IPS-15b (cell line): ENCODE measurements around the gene WASHC4.

Experiments used
- H3K27me3 ChIP-seq: one replicate; pipeline ENCODE4 v1.6.1; 2013; ENCODE audit warnings: low read length; ENCODE audit not compliant: control insufficient read depth, insufficient read depth
- H3K36me3 ChIP-seq: one replicate; pipeline ENCODE4 v1.6.1; 2013; ENCODE audit warnings: low read length; ENCODE audit not compliant: control insufficient read depth, insufficient read depth
- H3K4me1 ChIP-seq: one replicate; pipeline ENCODE4 v1.6.1; 2013; ENCODE audit warnings: mild to moderate bottlenecking, low read length; ENCODE audit not compliant: control insufficient read depth, insufficient read depth
- H3K4me3 ChIP-seq: one replicate; pipeline ENCODE4 v1.5.1; 2013; ENCODE audit warnings: low read depth, low read length
- H3K9ac ChIP-seq: one replicate; pipeline ENCODE4 v1.6.1; 2013; ENCODE audit warnings: low read depth, mild to moderate bottlenecking, low read length
- H3K9me3 ChIP-seq: one replicate; pipeline ENCODE4 v1.6.1; 2013; ENCODE audit warnings: mild to moderate bottlenecking, low read length; ENCODE audit not compliant: control insufficient read depth, insufficient read depth

Gene WASHC4

DNA sequence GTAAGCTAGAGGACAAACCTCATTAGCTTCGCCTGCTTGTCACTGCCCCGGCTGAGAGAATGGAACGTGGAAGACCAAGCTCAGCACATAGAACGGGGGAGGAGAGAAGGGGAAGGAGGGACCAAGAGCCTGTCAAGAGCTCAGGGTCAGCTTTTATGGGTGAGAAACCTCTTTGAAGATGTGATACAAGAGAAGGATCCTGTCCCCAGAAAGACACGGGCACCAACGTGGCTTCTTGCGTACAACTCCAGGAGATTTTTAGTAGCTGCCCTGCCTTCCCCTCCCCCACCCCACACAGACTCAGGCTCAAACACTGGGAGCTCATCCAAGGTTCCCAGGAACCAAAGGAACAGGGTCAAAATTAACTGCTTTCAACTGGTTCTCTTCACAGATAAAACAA, 93.8 kb downstream of the WASHC4 start:
- no peaks in the 10 kb centered on the region for H3K9me3 ChIP-seq
- no peaks in the 10 kb centered on the region for H3K4me1 ChIP-seq
- H3K36me3 ChIP-seq = peaks cover 10% of the 10 kb centered on the region
- H3K27me3 ChIP-seq = no peaks in the 10 kb centered on the region
- no peak overlapping the region for H3K4me3 ChIP-seq
- no peak overlapping the region for H3K9ac ChIP-seq

DNA sequence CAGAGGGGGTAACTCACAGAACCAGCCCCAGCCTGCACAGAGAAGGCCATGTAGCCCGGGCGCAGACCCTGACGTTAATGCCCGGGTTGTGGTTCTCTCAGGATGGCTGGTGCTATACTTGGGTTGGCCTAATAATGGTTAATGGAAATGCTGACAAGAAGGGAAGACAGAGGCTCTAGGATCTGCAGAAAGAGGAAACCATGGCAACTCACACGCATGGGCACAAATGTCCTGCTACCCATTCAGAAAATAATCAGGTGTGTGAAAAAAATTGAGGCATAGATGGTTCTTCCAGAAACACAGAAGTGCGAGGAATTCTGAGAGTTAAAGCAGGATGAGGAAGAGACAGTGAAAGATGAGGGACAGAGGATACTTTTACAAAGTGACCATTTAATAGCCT, 94.7 kb downstream of the WASHC4 start:
- peaks cover 10% of the 10 kb centered on the region for H3K36me3 ChIP-seq
- no peaks in the 10 kb centered on the region for H3K9me3 ChIP-seq
- H3K4me1 ChIP-seq = no peaks in the 10 kb centered on the region
- H3K9ac ChIP-seq = no peak overlapping the region
- no peak overlapping the region for H3K4me3 ChIP-seq
- H3K27me3 ChIP-seq = no peaks in the 10 kb centered on the region

DNA sequence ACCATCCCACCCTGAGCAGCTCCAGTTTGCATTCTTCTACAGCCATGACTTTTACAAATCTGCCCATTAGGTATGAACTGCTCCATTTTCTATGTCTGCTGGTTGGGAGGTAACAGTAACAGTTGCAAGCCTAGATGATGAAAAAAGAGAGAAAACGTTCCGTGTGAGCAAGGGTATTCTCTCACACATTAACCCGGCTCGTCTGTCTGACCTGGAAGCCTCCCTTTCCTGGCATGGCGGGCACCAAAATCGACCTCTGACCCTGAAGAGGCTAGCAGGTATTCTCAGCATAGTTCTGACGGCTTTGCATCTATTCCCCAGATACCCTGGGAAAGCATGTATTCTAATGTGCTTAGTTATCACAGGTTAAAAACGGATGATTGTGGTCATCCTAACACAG, 96.6 kb downstream of the WASHC4 start:
- Histone ChIP-seq H3K36me3 (peaks cover 6% of the 10 kb centered on the region), H3K9me3 (no peaks in the 10 kb centered on the region), H3K9ac (no peak overlapping the region), H3K27me3 (no peaks in the 10 kb centered on the region), H3K4me1 (no peaks in the 10 kb centered on the region), H3K4me3 (no peak overlapping the region)

DNA sequence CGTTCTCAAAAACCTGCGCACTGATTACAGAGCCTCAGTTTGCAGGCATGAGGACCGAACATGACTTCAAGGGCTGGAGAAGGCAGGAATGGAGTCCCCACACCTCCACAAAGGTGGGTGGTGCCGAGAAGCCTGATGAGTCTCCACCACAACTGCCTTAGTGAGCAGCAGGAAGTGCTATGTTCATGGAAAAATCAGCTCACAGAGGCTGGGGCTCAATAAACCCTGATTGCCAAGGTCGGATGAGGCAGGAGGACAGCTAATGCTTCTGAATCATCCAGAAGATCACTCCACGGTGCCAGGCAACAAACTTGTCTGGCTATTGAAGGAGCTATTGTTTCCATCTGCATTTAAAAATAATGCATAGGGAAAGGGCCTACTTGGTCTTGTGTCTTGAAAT, 97.4 kb downstream of the WASHC4 start:
- peaks cover 6% of the 10 kb centered on the region for H3K36me3 ChIP-seq
- H3K4me3 ChIP-seq = no peak overlapping the region
- no peaks in the 10 kb centered on the region for H3K4me1 ChIP-seq
- H3K27me3 ChIP-seq = no peaks in the 10 kb centered on the region
- H3K9ac ChIP-seq = no peak overlapping the region
- no peaks in the 10 kb centered on the region for H3K9me3 ChIP-seq

DNA sequence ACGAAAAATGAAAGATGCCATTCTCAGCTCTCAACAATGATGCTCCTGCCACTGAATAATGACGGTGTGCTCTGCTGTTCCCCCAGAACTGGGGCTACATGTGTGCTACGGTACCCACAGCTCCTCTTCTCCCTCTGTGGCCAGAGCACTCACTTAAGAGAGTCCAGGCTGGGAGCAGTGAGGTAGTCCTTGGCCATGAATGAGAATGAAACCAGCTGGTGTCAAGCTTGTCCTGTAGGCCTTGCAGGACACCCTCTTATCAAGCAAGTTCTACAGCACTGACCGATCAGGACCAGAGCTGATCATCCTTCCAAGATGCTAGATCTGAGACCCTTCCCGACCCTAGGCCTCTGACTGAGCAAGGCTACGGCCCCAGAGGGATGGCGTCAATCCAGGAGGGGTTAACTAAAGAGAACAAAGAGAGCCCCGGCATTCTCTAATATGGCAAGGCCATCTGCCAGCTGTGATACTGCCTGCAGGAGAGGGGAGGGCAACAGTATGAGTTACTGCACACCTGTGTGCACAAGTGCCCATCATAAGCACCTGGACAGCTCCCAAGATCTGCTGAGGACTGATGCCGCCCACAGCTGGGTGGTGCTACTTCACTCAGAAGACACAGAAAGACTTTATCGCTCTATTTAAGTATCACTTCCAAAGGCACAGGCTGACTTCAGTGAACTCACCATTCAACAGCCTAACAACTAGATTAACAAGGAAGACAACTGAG, 98.0 kb downstream of the WASHC4 start:
- Histone ChIP-seq H3K36me3 (peaks cover 6% of the 10 kb centered on the region), H3K27me3 (no peaks in the 10 kb centered on the region), H3K9ac (no peak overlapping the region), H3K4me1 (no peaks in the 10 kb centered on the region), H3K9me3 (no peaks in the 10 kb centered on the region), H3K4me3 (no peak overlapping the region)

DNA sequence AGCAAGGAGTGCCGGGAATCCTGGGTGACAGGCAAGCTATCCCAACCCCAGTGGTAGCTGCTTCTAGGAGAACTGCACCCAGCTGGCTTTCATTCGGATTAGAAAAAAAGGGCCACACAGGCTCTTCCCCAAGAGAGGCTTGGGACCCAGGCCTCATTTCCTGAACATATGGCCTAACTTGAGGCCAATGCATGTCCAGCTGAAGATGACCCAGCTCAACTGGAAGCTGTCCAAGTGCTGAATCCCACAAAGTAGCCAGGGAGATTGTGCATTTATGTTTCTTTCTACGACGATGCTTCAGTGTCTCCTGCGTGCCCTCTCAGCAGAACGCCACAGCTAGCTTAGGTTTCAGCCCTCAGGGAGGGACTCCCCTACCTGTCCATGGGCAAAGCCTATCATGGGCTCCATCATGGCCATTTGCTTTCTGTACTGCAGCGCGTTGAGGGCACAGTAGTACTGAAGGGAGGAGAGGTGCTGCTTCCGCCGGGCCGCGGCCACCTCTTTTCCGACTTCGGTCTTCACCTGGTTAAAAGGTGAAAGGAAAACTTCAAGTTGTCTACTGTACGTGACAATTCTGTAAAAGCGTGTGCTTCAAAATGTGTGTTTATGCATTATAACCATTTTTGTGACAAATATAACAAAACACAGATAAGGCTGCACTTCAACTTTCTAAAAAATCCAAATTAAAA, 99.3 kb downstream of the WASHC4 start:
- H3K36me3 ChIP-seq = peaks cover 6% of the 10 kb centered on the region
- H3K9me3 ChIP-seq = no peaks in the 10 kb centered on the region
- H3K4me3 ChIP-seq = no peak overlapping the region
- H3K4me1 ChIP-seq = no peaks in the 10 kb centered on the region
- no peaks in the 10 kb centered on the region for H3K27me3 ChIP-seq
- H3K9ac ChIP-seq = no peak overlapping the region

DNA sequence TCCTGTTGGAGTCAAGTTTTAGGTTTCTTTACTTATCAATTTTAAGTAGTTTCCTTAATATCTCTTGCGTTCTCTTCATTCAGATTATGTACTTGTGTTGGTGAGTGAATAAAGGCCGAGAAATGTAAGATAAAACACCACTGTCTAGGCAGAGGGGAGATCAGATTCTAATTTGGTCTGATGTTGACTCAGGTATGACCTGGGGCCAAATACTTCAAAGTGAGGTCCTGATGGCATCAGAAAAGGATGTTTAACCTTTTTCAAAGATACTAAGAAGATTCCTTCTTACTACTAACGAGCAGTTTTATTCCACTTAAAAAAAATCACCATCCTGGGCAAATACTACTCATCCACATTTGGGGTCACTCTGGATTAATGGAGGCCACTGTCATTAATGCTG, 101.6 kb downstream of the WASHC4 start:
- Histone ChIP-seq H3K9me3 (no peaks in the 10 kb centered on the region), H3K4me1 (no peaks in the 10 kb centered on the region), H3K36me3 (peaks cover 6% of the 10 kb centered on the region), H3K27me3 (no peaks in the 10 kb centered on the region), H3K4me3 (no peak overlapping the region), H3K9ac (no peak overlapping the region)

DNA sequence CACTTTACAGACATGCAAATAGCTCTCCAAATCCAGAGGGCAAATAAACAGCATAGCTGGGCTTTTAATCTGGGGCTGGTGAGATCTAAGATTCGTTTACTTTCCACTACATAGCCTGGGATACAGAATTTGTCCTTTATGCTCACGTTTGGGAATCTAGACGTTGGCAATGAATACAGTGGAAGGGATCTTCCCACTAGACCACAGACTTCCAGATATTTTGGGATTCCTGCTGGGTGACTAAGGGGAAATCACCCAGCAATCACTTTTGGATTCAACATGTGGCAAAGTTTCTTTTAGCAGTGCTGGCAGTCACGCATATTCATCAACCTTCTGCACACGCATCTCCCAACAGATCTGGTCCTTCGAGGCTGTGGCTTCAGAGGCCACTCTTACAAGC, 104.9 kb downstream of the WASHC4 start:
- H3K9ac ChIP-seq = no peak overlapping the region
- no peaks in the 10 kb centered on the region for H3K27me3 ChIP-seq
- peaks cover 2% of the 10 kb centered on the region for H3K36me3 ChIP-seq
- no peak overlapping the region for H3K4me3 ChIP-seq
- H3K9me3 ChIP-seq = no peaks in the 10 kb centered on the region
- no peaks in the 10 kb centered on the region for H3K4me1 ChIP-seq

DNA sequence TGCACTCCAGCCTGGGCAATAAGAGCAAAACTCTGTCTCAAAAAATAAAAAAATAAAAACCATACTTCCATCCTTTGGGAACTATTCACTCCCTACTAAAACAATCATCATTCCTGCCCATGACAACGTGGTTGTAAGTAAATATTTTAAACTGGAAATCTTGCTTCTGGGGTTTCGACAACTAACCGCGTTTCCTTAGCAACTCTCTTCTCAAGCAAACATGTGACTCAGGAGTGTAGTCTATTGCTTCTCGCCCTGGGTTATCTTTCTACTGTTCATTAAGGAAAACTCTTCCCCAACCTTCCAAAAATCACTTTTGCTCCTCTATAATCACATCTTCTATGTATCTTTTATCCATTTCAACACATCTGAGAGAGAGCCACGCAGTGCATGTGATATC, 106.6 kb downstream of the WASHC4 start:
- no peaks in the 10 kb centered on the region for H3K9me3 ChIP-seq
- no peaks in the 10 kb centered on the region for H3K27me3 ChIP-seq
- no peak overlapping the region for H3K9ac ChIP-seq
- no peak overlapping the region for H3K4me3 ChIP-seq
- peaks cover 2% of the 10 kb centered on the region for H3K36me3 ChIP-seq
- no peaks in the 10 kb centered on the region for H3K4me1 ChIP-seq

DNA sequence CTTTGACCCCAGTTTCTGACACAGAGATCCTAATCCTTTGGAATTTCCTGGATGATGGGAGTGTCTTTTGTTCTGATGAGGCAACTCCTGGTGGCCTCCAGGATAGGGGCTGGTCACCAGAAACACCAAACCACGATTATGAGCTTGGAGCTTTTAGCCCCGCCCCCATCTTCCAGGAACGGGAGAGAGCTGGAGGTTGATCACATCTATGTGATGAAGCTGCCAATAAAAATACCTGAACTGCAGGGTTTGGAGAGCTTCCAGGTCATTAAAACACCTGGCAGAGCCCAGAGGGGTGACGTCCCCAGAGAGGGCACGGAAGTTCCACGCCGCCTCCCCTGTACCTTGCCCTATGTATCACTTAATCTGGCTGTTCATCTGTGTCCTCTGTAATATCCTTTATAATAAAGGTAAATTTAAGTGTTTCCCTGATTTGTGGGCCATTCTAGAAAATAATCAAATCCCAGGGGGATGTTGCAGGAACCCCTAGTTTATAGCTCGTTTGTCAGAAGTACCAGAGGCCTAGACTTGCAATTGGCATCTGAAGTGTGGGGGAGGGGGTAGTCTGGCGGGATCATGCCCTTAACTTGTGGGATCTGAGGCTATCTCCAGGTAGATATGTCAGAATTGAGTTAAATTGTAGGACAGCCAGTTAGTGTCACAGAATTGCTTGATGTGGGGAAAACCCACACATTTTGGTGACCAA, 107.3 kb downstream of the WASHC4 start:
- Histone ChIP-seq H3K27me3 (no peaks in the 10 kb centered on the region), H3K9ac (no peak overlapping the region), H3K9me3 (no peaks in the 10 kb centered on the region), H3K4me3 (no peak overlapping the region), H3K36me3 (peaks cover 2% of the 10 kb centered on the region), H3K4me1 (no peaks in the 10 kb centered on the region)

DNA sequence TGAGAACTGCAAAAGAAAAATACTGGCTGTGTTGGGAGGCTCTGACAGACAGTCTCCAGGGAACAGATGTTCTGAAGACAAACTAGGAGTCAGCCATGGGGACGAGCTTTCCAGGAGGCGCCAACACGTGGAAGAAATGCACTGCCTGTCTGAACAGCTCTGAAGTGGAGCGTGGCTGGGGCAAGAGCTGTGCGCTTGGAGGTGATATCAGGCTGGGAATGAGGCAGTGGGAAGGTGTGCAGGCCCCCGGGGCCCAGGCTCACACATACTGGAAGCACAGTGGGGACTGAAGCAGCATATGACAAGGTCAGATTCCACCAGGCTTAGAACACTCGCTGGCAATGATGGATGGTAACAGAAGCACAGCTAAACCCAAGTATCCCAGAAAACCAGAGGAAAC, 110.9 kb downstream of the WASHC4 start:
- Histone ChIP-seq H3K9ac (no peak overlapping the region), H3K4me1 (peaks cover 3% of the 10 kb centered on the region), H3K9me3 (no peaks in the 10 kb centered on the region), H3K36me3 (peaks cover 2% of the 10 kb centered on the region), H3K4me3 (no peak overlapping the region), H3K27me3 (no peaks in the 10 kb centered on the region)
